MM.1S (cell line): ENCODE results near the gene ATP4A.

ENCODE experiments used
- DNase-seq: peaks from one replicate; pipeline ENCODE4 v3.0.0-alpha.2; 2015
- H2AFZ ChIP-seq: fragments of 300-600 bp; sonication (generic); 2 replicates; pipeline ENCODE4 v1.6.0; 2016; ENCODE audit warnings: antibody characterized with exemption, low read length
- H3F3A ChIP-seq: fragments of 300-600 bp; sonication (generic); 2 replicates; pipeline ENCODE4 v1.6.1; 2016; ENCODE audit warnings: mild to moderate bottlenecking, antibody characterized with exemption, low read length, moderate library complexity, mixed read lengths; ENCODE audit not compliant: insufficient read depth
- H3K27ac ChIP-seq: fragments of 300-600 bp; sonication (generic); 2 replicates; pipeline ENCODE4 v1.5.1; 2016; ENCODE audit warnings: mild to moderate bottlenecking, low read length
- H3K27me3 ChIP-seq: fragments of 300-600 bp; sonication (generic); replicated peaks from 2 replicates; pipeline ENCODE4 v1.6.0; 2016; ENCODE audit warnings: low read length; ENCODE audit not compliant: insufficient read depth
- H3K36me3 ChIP-seq: fragments of 300-600 bp; sonication (generic); replicated peaks from 2 replicates; pipeline ENCODE4 v1.6.1; 2016; ENCODE audit warnings: mild to moderate bottlenecking, low read length, mixed read lengths; ENCODE audit not compliant: insufficient read depth
- H3K4me1 ChIP-seq: fragments of 300-600 bp; sonication (generic); 2 replicates; pipeline ENCODE4 v1.6.1; 2016; ENCODE audit warnings: low read length, mixed read lengths
- H3K4me2 ChIP-seq: fragments of 300-600 bp; sonication (generic); 2 replicates; pipeline ENCODE4 v1.6.0; 2016; ENCODE audit warnings: low read depth, low read length
- H3K4me3 ChIP-seq: fragments of 300-600 bp; sonication (generic); 2 replicates; pipeline ENCODE4 v1.5.1; 2016; ENCODE audit warnings: low read length, mixed read lengths
- H3K79me2 ChIP-seq: fragments of 300-600 bp; sonication (generic); 2 replicates; pipeline ENCODE4 v1.6.1; 2016; ENCODE audit warnings: mixed run types, low read length, mixed read lengths
- H3K9ac ChIP-seq: fragments of 300-600 bp; sonication (generic); 2 replicates; pipeline ENCODE4 v1.6.1; 2016; ENCODE audit warnings: low read length, mixed read lengths
- H3K9me2 ChIP-seq: fragments of 300-600 bp; sonication (generic); replicated peaks from 2 replicates; pipeline ENCODE4 v1.6.1; 2016; ENCODE audit warnings: mild to moderate bottlenecking, low read length, mixed read lengths; ENCODE audit not compliant: insufficient read depth
- H3K9me3 ChIP-seq: fragments of 300-600 bp; sonication (generic); replicated peaks from 2 replicates; pipeline ENCODE4 v1.6.1; 2016; ENCODE audit warnings: mild to moderate bottlenecking, low read length, mixed read lengths; ENCODE audit not compliant: insufficient read depth
- H4K20me1 ChIP-seq: fragments of 300-600 bp; sonication (generic); 2 replicates; pipeline ENCODE4 v1.6.1; 2016; ENCODE audit warnings: mild to moderate bottlenecking, low read length, moderate library complexity, mixed read lengths; ENCODE audit not compliant: insufficient read depth
- CTCF ChIP-seq: fragments of 300-600 bp; sonication (generic); IDR thresholded peaks from 2 replicates; pipeline ENCODE4 v1.5.1; 2016; ENCODE audit warnings: antibody characterized with exemption, low read length, mixed read lengths
- EZH2 ChIP-seq: fragments of 300-600 bp; sonication (generic); optimal IDR thresholded peaks from 2 replicates; pipeline ENCODE3; 2017; ENCODE audit warnings: low read depth, mild to moderate bottlenecking, antibody characterized with exemption, low read length, mixed read lengths
- EZH2phosphoT487 ChIP-seq: fragments of 300-600 bp; sonication (generic); IDR thresholded peaks from 2 replicates; pipeline ENCODE4 v1.6.1; 2018; ENCODE audit warnings: antibody characterized with exemption, low read length

Gene ATP4A

GRCh38 chr19:35501684-35502083, 61.8 kb downstream of the ATP4A start:
- Histone ChIP-seq H3K9me2 (no peaks in the 10 kb centered on the region), H3K4me2 (no peak overlapping the region), H4K20me1 (no peaks in the 10 kb centered on the region), H3F3A (no peaks in the 10 kb centered on the region), H3K9me3 (no peaks in the 10 kb centered on the region), H3K36me3 (no peaks in the 10 kb centered on the region), H3K27ac (no peak overlapping the region), H3K4me1 (no peaks in the 10 kb centered on the region), H3K27me3 (peaks cover 99% of the 10 kb centered on the region), H3K9ac (no peak overlapping the region), H3K79me2 (no peaks in the 10 kb centered on the region), H3K4me3 (no peak overlapping the region), H2AFZ (no peak overlapping the region)
- no peak for DNase-seq
- TF ChIP-seq EZH2 (no peak), EZH2phosphoT487 (no peak), CTCF (no peak)

GRCh38 chr19:35500611-35501010, 62.8 kb downstream of the ATP4A start:
- H3F3A ChIP-seq, result no peaks in the 10 kb centered on the region
- no peak overlapping the region for H3K27ac ChIP-seq
- H3K9me2 ChIP-seq, result no peaks in the 10 kb centered on the region
- H3K4me3 ChIP-seq, result no peak overlapping the region
- no peak for TF ChIP-seq EZH2phosphoT487
- no peak for TF ChIP-seq CTCF
- TF ChIP-seq EZH2, result no peak
- no peaks in the 10 kb centered on the region for H3K36me3 ChIP-seq
- no peaks in the 10 kb centered on the region for H3K9me3 ChIP-seq
- no peak overlapping the region for H2AFZ ChIP-seq
- no peak overlapping the region for H3K4me2 ChIP-seq
- no peaks in the 10 kb centered on the region for H3K4me1 ChIP-seq
- no peaks in the 10 kb centered on the region for H3K79me2 ChIP-seq
- H4K20me1 ChIP-seq, result no peaks in the 10 kb centered on the region
- H3K27me3 ChIP-seq, result peaks cover 94% of the 10 kb centered on the region
- H3K9ac ChIP-seq, result no peak overlapping the region
- no peak for DNase-seq
